Tibial nerve (tissue), 4 donors: Measurements from ENCODE around the gene KREMEN1. TPM values are rescaled to one million over a fixed set of nuclear protein-coding genes. Genes with fewer than 3 reads are reported as not detected.
A peak's percentile ranks its signal among the peaks of the same experiment; 100 is the strongest.

Experiments used
- DNase-seq, 2 donors: peaks; one replicate each; pipeline ENCODE4 v3.0.0-alpha.2; 2019; ENCODE audit warnings: low spot score in 2 of 2
- H3K27ac ChIP-seq, 4 donors: fragments of 200-600 bp; sonication (generic) in 3 of 4; one replicate each; pipeline ENCODE4 v1.5.1; 2017 to 2019; ENCODE audit warnings: mild to moderate bottlenecking in 1 of 4
- H3K27me3 ChIP-seq, 2 donors: fragments of 200-600 bp; sonication (generic) in 1 of 2; one replicate each; pipeline versions ENCODE4 v1.5.1 to v1.6.0; 2017 to 2019
- H3K36me3 ChIP-seq, 3 donors: fragments of 200-600 bp; sonication (generic); one replicate each; pipeline ENCODE4 v1.5.1; 2018 to 2019
- H3K4me1 ChIP-seq, 4 donors: fragments of 200-600 bp; sonication (generic) in 3 of 4; one replicate each; pipeline ENCODE4 v1.5.1; 2017 to 2019
- H3K4me3 ChIP-seq, 4 donors: fragments of 200-600 bp; sonication (generic) in 3 of 4; one replicate each; pipeline ENCODE4 v1.5.1; 2017 to 2019; ENCODE audit warnings: mild to moderate bottlenecking in 1 of 4, moderate library complexity in 1 of 4
- H3K9me3 ChIP-seq, 4 donors: fragments of 200-600 bp; sonication (generic) in 3 of 4; one replicate each; pipeline ENCODE4 v1.5.1; 2017 to 2019
- EP300 ChIP-seq, 2 donors: sonication (generic); formaldehyde crosslinking; IDR thresholded peaks; one replicate each; pipeline ENCODE4 v1.6.1; 2017; ENCODE audit warnings: antibody characterized with exemption in 2 of 2, mild to moderate bottlenecking in 1 of 2
- POLR2A ChIP-seq, 2 donors: fragments of 450-650 bp; IDR thresholded peaks; one replicate each; pipeline ENCODE4 v1.6.1; 2017; ENCODE audit warnings: antibody characterized with exemption in 2 of 2, mild to moderate bottlenecking in 2 of 2, moderate library complexity in 2 of 2
- WGBS, 2 donors: methylation state at CpG; one replicate each; pipeline ENCODE4 v1.1.5; 2018; 5-methylcytosine and 5-hydroxymethylcytosine counted together
- total RNA-seq, 4 donors: library from RNA; depleted of rRNA; stranded (reverse); fragments of >200 nt; gene quantifications; one replicate each; pipeline ENCODE4 v1.1.0, GENCODE V29; 2016
- TF ChIP-seq, protein P1 (sequence below), 5 experiments: fragments of 200-600 bp in 3 of 5; fragments of 450-650 bp in 2 of 5; sonication (generic) in 3 of 5; IDR thresholded peaks; one replicate each; pipeline ENCODE4 v1.5.1; 2016 to 2019; ENCODE audit warnings: antibody characterized with exemption in 5 of 5, mild to moderate bottlenecking in 3 of 5, moderate library complexity in 2 of 5

The KREMEN1 gene, protein sequence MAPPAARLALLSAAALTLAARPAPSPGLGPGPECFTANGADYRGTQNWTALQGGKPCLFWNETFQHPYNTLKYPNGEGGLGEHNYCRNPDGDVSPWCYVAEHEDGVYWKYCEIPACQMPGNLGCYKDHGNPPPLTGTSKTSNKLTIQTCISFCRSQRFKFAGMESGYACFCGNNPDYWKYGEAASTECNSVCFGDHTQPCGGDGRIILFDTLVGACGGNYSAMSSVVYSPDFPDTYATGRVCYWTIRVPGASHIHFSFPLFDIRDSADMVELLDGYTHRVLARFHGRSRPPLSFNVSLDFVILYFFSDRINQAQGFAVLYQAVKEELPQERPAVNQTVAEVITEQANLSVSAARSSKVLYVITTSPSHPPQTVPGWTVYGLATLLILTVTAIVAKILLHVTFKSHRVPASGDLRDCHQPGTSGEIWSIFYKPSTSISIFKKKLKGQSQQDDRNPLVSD
- 10 to 100 TPM in 3 of 4 donors, 1 to 10 TPM in 1; 5.4 to 15.1 (median 12.9) TPM for total RNA-seq

DNA sequence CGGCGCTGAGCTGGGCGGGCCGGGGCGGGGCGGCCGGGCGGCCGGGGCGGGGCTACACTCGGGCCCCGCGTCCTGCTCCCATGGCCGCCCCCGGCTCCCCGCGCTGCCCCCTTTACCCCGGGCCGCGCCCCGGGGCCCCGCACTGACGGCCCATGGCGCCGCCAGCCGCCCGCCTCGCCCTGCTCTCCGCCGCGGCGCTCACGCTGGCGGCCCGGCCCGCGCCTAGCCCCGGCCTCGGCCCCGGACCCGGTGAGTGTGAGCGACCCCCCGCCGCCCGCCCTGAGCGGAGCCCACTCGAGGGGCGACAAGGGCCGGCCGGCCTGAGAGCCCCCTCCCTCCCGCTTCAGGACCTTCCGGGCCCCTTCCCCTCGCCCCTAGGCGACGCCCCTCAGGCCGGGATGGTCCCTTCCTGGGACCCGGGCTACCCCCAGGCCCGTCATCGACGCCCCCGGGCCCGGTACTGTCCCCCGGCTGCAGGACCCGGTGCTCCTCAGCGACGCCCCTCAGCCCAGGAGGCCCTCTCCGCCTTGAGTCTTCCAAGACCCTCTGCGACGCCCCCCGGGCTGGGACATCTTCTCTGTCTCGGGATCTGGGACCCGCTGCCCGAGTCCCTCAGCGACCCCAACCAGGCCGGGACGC is at the start of gene KREMEN1:
Gene KREMEN1 (plus strand): TSS at position 57 of the 639 bp plus-strand sequence. CDS start 96 bp downstream, at position 153.
- Histone ChIP-seq H3K27ac (peak within 1 kb of the TSS; percentile 67 to 88 (median 82)), H3K36me3 (no peaks in the 10 kb centered on the region), H3K9me3 (no peaks in the 10 kb centered on the region), H3K27me3 (no peaks in the 10 kb centered on the region), H3K4me1 (peaks cover 0 to 37% (median 20%) of the 10 kb centered on the region in 4 donors), H3K4me3 (peak within 1 kb of the TSS; percentile 66 to 92 (median 81))
- WGBS, 2 donors = 0% methylated on average over 11 to 45 of the region's 76 CpGs
- TF ChIP-seq EP300 (IDR thresholded peaks at IDR 0.05) (no peak), POLR2A (IDR thresholded peaks at IDR 0.05) (peak in 1 of 2 donors; percentile 17)
- TF ChIP-seq, protein P1, sequence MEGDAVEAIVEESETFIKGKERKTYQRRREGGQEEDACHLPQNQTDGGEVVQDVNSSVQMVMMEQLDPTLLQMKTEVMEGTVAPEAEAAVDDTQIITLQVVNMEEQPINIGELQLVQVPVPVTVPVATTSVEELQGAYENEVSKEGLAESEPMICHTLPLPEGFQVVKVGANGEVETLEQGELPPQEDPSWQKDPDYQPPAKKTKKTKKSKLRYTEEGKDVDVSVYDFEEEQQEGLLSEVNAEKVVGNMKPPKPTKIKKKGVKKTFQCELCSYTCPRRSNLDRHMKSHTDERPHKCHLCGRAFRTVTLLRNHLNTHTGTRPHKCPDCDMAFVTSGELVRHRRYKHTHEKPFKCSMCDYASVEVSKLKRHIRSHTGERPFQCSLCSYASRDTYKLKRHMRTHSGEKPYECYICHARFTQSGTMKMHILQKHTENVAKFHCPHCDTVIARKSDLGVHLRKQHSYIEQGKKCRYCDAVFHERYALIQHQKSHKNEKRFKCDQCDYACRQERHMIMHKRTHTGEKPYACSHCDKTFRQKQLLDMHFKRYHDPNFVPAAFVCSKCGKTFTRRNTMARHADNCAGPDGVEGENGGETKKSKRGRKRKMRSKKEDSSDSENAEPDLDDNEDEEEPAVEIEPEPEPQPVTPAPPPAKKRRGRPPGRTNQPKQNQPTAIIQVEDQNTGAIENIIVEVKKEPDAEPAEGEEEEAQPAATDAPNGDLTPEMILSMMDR (IDR thresholded peaks at IDR 0.05) = no peak
- no peak for DNase-seq

DNA sequence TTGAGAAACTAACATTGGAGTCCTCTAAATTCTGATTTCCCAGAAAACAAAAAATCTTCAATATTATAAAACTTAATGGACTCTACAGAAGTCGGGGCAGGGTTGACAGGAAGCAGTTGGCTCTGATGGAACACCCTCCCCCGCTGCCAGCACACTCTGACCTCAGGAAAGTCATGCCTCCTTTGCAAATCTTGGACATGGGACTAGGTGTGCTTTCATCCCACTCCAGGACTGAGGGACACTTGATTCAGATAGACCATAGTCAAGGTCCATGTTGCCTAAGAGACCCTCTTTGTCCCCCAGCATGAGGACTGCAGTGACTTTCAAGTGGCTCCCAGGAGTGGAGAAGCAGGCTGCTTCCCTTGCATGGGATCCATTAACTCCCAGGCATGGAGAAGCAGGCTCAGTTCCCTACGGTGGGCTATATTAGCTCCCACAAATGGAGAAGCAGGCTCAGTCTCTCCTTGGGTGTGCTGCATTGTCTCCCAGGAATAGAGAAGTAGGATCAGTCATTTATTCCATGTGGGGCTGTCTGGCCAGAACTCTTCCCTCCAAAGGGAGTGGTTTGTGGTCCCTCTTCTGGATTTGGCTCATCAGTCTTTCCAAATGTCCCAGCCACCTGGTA is 49.6 kb upstream of the KREMEN1 start:
- WGBS, 2 donors = 45 to 51% methylated on average over 3 of the region's 3 CpGs
- H3K27ac ChIP-seq = no peak overlapping the region
- no peak for DNase-seq

DNA sequence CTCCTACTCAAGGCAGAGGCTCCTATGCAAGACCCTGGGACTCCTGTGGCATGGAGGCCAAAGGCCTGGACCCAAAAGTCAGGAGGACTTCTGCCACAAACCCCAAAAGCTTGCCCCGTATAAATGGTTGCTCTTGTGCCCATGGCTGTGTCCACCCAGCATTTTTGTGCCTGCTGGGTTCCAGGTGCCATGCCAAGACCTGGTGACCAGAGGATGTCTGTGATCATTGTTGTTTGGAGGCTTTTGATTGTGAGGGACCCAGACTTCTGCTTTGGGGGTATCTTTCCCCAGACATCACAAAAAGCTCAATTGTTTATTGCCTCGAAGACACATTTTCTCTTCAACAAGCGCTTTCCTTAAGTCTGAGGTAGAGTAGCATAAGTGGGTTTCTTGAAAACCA is 46.3 kb upstream of the KREMEN1 start:
- WGBS, 2 donors = 85 to 95% methylated on average over 3 of the region's 3 CpGs
- TF ChIP-seq POLR2A (IDR thresholded peaks at IDR 0.05) (no peak), EP300 (IDR thresholded peaks at IDR 0.05) (no peak)
- TF ChIP-seq, protein P1 (IDR thresholded peaks at IDR 0.05) = no peak
- no peaks in the 10 kb centered on the region for H3K9me3 ChIP-seq
- H3K36me3 ChIP-seq = peaks cover 0 to 7% (median 0%) of the 10 kb centered on the region in 3 donors
- no peak for DNase-seq
- H3K4me1 ChIP-seq = peaks cover 0 to 38% (median 17%) of the 10 kb centered on the region in 4 donors
- no peaks in the 10 kb centered on the region for H3K27me3 ChIP-seq
- no peak overlapping the region for H3K4me3 ChIP-seq
- H3K27ac ChIP-seq = no peak overlapping the region

More for the DNA sequence above, 49.6 kb upstream of the KREMEN1 start:
- H3K36me3 ChIP-seq = peaks cover 0 to 7% (median 0%) of the 10 kb centered on the region in 3 donors
- TF ChIP-seq, protein P1 (IDR thresholded peaks at IDR 0.05) = no peak
- no peak for TF ChIP-seq EP300 (IDR thresholded peaks at IDR 0.05)
- no peak for TF ChIP-seq POLR2A (IDR thresholded peaks at IDR 0.05)
- no peak overlapping the region for H3K4me3 ChIP-seq
- H3K9me3 ChIP-seq = no peaks in the 10 kb centered on the region
- H3K27me3 ChIP-seq = no peaks in the 10 kb centered on the region
- peaks cover 0 to 14% (median 4%) of the 10 kb centered on the region in 4 donors for H3K4me1 ChIP-seq

DNA sequence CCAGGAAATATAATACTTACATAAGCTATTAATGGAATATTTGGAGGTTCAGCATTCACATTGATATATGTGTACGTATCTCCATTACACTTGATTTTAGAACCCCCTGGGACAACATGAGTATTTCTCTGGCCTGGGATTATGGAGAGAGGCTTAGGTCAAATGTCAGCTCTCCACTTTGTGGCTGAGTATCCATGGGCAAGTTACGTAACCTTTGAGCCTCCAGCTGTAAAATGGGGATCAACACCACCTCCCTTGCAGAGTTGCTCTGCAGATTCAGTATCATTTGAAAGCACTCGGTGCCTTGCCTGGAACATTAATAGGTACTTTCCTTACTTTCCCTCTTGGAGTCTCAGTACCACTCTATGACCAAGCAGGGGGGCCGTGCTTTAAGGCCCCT is 44.4 kb upstream of the KREMEN1 start:
- peaks cover 0 to 45% (median 29%) of the 10 kb centered on the region in 4 donors for H3K4me1 ChIP-seq
- peaks cover 0 to 7% (median 0%) of the 10 kb centered on the region in 3 donors for H3K36me3 ChIP-seq
- no peaks in the 10 kb centered on the region for H3K27me3 ChIP-seq
- peak overlapping the region in 2 of 4 donors; percentile 2 to 11 for H3K27ac ChIP-seq
- no peak overlapping the region for H3K4me3 ChIP-seq
- TF ChIP-seq EP300 (IDR thresholded peaks at IDR 0.05) (no peak), POLR2A (IDR thresholded peaks at IDR 0.05) (no peak)
- TF ChIP-seq, protein P1 (IDR thresholded peaks at IDR 0.05) = no peak
- no peak for DNase-seq
- no peaks in the 10 kb centered on the region for H3K9me3 ChIP-seq
- WGBS, 2 donors = 80 to 94% methylated on average over 4 of the region's 4 CpGs
